OCI-M2 (cell line): Measurements from ENCODE around the gene LZTR1.

Source experiments
- DNase-seq: peaks from one replicate; lab custom pipeline; 2025; ENCODE audit not compliant: unreplicated experiment; lab: John Stamatoyannopoulos, UW

The LZTR1 gene

GRCh38 chr22:21014202-21014725, 32.2 kb downstream of the LZTR1 start:
- DNase-seq, result no peak

GRCh38 chr22:21014726-21015465, 32.8 kb downstream of the LZTR1 start, which contains the start of gene P2RX6:
TSS of gene P2RX6 (plus strand) at chr22:21015165. CDS start at chr22:21015175, 10 bp downstream.
- peak; percentile 16 for DNase-seq

DNA sequence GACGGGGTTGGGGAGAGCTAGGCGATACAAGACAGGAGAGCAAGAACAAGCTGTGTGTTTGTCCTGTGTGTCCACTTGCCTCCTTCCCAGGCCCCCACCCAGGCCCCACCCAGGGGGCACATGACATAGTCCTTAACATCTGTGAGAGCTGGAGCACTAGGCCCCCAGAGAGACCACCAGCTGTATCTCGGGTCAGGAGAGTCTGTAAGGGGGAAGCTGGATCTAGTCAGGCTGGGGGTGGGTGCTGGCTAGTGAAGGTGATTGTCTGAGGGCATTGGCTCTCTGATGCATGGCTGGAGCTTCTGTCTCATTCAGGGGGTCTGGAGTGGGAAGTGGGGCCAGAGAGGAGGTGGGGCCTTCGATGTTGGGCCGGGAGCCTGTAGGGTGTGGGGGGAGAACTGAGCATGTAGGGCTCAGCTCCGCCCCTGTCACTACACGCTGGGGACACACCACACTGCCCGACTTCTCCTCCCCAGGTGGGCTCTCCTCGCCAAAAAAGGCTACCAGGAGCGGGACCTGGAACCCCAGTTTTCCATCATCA, 33.4 kb downstream of the LZTR1 start:
- no peak for DNase-seq

DNA sequence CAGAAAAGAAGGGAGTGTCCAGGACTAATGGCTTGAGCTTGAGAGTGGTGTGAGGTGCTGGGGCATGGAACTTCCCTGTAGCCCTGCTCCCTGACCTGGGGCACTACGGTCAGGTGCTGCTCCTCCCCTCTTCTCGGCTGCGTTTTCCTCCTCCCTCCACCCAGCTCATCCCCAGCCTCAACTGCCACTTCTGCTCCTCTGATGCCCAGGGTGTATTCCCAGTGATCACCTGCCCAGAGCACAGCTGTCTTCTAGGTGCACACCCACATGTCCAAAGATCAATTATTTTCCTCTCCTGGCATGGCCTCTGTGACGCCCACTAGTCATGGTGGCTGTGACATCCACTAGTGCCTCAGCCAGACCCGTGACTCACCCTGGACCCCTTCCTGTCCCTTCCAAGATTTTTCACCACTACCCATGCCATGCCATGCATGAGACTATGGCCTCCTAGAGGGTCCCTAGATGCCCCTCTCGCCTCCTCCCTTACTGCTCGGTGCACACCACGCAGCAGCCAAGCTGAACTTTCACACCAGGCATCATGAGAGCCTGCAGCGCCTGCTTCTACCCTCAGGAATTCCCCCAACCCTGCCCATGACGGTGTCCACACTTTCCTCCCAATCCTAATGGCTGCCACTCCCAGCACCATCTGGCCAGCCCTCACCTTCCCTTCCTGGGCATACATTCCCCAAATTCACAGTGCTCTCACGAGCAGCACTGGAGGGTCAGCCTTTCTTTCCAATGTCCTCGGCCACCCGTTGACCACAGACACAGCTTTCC, 34.7 kb downstream of the LZTR1 start:
- DNase-seq, result no peak

GRCh38 chr22:21018314-21018713, 36.2 kb downstream of the LZTR1 start:
- no peak for DNase-seq

GRCh38 chr22:21020802-21021429, 38.8 kb downstream of the LZTR1 start:
- DNase-seq, result no peak

GRCh38 chr22:21022507-21022906, 40.4 kb downstream of the LZTR1 start:
- DNase-seq, result no peak

- DNase-seq, result no peak
These were observed 41.0 kb downstream of the LZTR1 start for GRCh38 chr22:21022955-21023614.

GRCh38 chr22:21025266-21025665, 43.2 kb downstream of the LZTR1 start:
- no peak for DNase-seq

DNA sequence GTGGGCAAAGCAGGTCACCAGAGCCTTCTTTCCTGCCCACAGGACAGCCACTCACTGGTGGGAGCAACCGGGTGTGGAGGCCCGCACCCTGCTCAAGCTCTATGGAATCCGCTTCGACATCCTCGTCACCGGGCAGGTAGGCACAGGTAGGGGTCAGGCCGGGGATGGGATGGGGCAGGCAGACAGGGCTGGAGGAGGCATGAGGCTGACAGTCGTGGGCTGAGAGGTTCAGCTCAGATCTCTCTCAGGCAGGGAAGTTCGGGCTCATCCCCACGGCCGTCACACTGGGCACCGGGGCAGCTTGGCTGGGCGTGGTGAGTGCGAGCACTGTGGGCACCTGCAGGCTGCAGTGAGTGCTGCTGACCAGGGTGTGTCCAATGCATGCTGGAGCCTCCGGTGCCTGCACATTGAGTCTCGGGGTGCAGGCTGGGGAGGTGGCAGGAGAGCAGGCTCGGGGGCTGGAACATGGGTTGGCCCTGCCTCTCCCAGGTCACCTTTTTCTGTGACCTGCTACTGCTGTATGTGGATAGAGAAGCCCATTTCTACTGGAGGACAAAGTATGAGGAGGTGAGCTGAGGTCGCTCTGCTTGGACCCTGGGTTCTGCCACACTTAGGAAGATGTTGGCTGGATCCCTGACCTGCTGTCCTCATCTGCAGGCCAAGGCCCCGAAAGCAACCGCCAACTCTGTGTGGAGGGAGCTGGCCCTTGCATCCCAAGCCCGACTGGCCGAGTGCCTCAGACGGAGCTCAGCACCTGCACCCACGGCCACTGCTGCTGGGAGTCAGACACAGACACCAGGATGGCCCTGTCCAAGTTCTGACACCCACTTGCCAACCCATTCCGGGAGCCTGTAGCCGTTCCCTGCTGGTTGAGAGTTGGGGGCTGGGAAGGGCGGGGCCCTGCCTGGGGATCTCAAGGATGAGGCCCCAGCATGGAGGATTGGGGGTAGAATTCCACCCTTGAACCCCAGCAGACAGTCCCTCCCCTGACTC, 44.0 kb downstream of the LZTR1 start:
- DNase-seq, result no peak

- DNase-seq, result no peak
These were observed 44.9 kb downstream of the LZTR1 start for GRCh38 chr22:21026783-21027692.

GRCh38 chr22:21028277-21029251, 46.5 kb downstream of the LZTR1 start:
- DNase-seq, result no peak

DNA sequence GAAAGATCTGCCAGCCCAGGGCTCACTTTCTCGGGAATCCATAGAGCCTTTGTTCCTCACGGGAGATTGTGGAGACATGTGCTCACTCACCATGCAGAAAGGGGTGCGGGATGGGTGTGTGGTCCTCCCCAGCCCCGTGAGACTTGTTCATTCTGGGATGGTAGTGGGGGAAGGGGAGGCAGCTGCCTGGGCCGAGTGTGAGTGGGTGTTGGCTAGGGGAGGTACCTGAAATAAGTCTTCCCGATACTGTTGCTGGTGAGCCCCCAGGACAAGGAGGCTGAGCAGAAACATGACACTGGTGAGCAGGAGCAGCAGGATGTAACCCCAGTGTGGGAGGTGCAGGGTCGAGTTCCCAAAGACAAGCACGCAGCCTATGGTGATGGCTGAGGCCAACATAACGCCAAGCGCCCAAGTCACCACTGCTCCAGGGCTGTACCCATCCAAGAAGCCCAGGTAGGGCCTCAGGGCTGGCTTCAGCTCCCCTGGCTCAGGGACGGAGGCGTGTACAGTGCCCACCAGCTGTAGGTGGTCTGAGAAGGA, 47.5 kb downstream of the LZTR1 start:
- no peak for DNase-seq

DNA sequence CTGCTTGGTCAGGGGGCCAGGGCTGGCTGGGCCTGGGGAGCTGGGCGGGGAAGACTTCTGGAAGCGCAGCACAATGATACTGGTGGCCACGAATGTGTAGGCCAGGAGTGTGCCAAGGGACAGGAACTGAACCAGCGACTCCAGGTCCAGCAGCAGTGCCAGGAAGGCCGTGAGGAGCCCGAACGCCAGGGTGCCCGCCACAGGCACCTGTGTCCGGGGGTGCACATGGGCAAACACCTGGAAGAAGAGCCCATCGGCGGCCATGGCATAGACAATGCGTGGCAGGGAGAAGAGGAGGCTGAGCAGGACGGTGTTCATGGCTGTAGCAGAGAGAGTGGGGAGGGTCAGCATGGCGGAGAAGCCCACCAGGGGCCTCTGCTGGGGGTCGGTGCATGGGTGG, 47.9 kb downstream of the LZTR1 start:
- DNase-seq, result no peak

DNA sequence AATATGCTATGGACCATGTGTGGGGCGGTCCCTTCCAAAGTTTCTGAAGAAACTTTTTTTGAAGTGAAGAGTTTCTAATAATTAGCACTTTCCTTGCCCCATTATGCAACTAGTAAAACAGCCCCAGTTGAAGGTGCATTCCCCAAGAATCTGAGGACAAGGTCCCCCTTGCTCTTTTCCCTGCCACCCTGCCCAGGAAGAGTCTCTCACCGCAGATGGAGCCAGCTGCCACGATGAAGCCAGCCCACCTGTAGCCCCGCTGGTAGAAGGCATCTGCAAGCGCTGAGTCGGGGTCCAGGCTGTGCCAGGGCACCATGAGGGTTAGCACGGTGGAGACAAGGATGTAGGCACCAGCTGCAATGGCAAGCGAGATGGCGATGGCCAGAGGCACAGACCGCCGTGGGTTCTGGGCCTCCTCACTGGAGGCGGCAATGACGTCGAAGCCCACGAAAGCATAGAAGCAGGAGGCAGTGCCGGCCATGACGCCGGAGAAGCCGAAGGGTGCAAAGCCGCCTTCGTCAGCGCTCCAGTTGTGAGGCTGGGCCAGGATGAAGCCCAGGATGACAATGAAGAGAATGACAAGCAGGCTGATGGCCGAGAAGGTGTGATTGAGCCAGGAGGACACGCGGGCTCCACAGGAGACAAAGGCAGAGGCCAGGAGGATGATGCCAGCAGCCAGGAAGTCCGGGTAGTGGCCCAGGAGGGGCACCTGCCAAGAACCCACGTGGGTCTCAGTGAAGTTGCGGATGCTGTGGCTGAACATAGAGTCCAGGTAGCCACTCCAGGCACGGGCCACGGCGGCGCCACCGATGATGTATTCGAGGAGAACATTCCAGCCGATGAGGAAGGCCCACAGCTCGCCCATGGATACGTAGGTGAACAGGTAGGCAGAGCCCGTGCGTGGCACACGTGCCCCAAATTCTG, 48.8 kb downstream of the LZTR1 start:
- no peak for DNase-seq

- no peak for DNase-seq
These were observed 49.5 kb downstream of the LZTR1 start for GRCh38 chr22:21031545-21032036.
